Transverse colon (tissue), 4 donors: Measurements from ENCODE around the gene EHBP1. TPM values are rescaled to one million over a fixed set of nuclear protein-coding genes. Genes with fewer than 3 reads are reported as not detected.

ENCODE experiments used
- DNase-seq: peaks from one replicate; pipeline ENCODE4 v3.0.0-alpha.2; 2019
- H3K27ac ChIP-seq, 4 donors: fragments of 200-600 bp; sonication (generic); 2 replicates each; pipeline ENCODE4 v1.5.1; 2016 to 2018; ENCODE audit warnings: inconsistent platforms in 4 of 4
- H3K27me3 ChIP-seq: fragments of 200-600 bp; sonication (generic); 2 replicates; pipeline ENCODE4 v1.5.1; 2017; ENCODE audit warnings: inconsistent platforms
- H3K36me3 ChIP-seq, 4 donors: fragments of 200-600 bp; sonication (generic); 2 replicates each; pipeline ENCODE4 v1.5.1; 2017 to 2019; ENCODE audit warnings: inconsistent platforms in 4 of 4
- H3K4me1 ChIP-seq, 4 donors: fragments of 200-600 bp; sonication (generic); 2 replicates each; pipeline ENCODE4 v1.5.1; 2017 to 2020; ENCODE audit warnings: inconsistent platforms in 4 of 4
- H3K4me3 ChIP-seq, 4 donors: fragments of 200-600 bp; sonication (generic); 1 replicate in 1 of 4; 2 replicates in 3 of 4; pipeline versions ENCODE4 v1.5.1 to v1.6.1; 2017 to 2019; ENCODE audit warnings: inconsistent platforms in 4 of 4
- H3K9me3 ChIP-seq, 2 donors: fragments of 200-600 bp; sonication (generic); 2 replicates each; pipeline ENCODE4 v1.5.1; 2017 to 2019; ENCODE audit warnings: inconsistent platforms in 2 of 2
- CTCF ChIP-seq, 5 experiments: fragments of 200-600 bp in 3 of 5; fragments of 450-650 bp in 2 of 5; sonication (generic) in 3 of 5; IDR thresholded peaks; 1 replicate in 2 of 5; 2 replicates in 3 of 5; pipeline ENCODE4 v1.5.1; 2016 to 2017; ENCODE audit warnings: antibody characterized with exemption in 5 of 5, inconsistent platforms in 3 of 5, mild to moderate bottlenecking in 2 of 5, moderate library complexity in 1 of 5
- EP300 ChIP-seq: sonication (generic); formaldehyde crosslinking; IDR thresholded peaks from one replicate; pipeline ENCODE4 v1.6.1; 2017; ENCODE audit warnings: antibody characterized with exemption, low read depth
- POLR2A ChIP-seq: fragments of 450-650 bp; IDR thresholded peaks from one replicate; pipeline ENCODE4 v1.6.1; 2016; ENCODE audit warnings: antibody characterized with exemption, mild to moderate bottlenecking, moderate library complexity
- POLR2AphosphoS5 ChIP-seq, 3 donors: sonication (generic); formaldehyde crosslinking; IDR thresholded peaks; one replicate each; pipeline ENCODE4 v1.6.1; 2016; ENCODE audit warnings: antibody characterized with exemption in 3 of 3
- WGBS, 2 donors: methylation state at CpG; one replicate each; pipeline ENCODE4 v1.1.5; 2018; ENCODE audit warnings: low coverage in 1 of 2; 5-methylcytosine and 5-hydroxymethylcytosine counted together
- in situ Hi-C, 4 donors: fragments of 200-750 bp; cut with MboI; loops; one replicate each; pipeline versions ENCODE4 v1.15.0 to v1.15.1; 2017; ENCODE audit warnings: low sequenced_read_pairs in 3 of 4, low pct_ligation_motif_present in 1 of 4, low pct_unique_long_range_greater_than_20kb in 1 of 4
- intact Hi-C: fragments of 100-400 bp; cut with DNase I; formaldehyde crosslinking; loops from one replicate; pipeline ENCODE4 v1.15.1; 2023; ENCODE audit warnings: low total_unique reads
- total RNA-seq, 4 donors: library from RNA; depleted of rRNA; stranded (reverse); fragments of >200 nt; gene quantifications; one replicate each; pipeline ENCODE4 v1.1.0, GENCODE V29; 2016

The EHBP1 gene
- total RNA-seq, 4 donors from 2014 or later, result 41.1 to 69.4 (median 47.0) TPM

- Histone ChIP-seq H3K36me3 (no peaks in the 10 kb centered on the region), H3K4me3 (no peak overlapping the region), H3K27me3 (no peaks in the 10 kb centered on the region), H3K4me1 (peaks cover 0 to 16% (median 2%) of the 10 kb centered on the region in 4 donors), H3K9me3 (no peaks in the 10 kb centered on the region), H3K27ac (no peak overlapping the region)
- DNase-seq, result no peak
- in situ Hi-C loops, result no loop called here
- 86 to 90% methylated on average over 3 of the region's 3 CpGs for WGBS, 2 donors
- no peak for TF ChIP-seq POLR2A
- no peak for TF ChIP-seq POLR2AphosphoS5 (IDR thresholded peaks at IDR 0.05)
- TF ChIP-seq CTCF (IDR thresholded peaks at IDR 0.05), result no peak
- TF ChIP-seq EP300, result no peak
- intact Hi-C loops, result no loop called here
These were observed 117.0 kb downstream of the EHBP1 start for GRCh38 chr2:62822549-62822948.

DNA sequence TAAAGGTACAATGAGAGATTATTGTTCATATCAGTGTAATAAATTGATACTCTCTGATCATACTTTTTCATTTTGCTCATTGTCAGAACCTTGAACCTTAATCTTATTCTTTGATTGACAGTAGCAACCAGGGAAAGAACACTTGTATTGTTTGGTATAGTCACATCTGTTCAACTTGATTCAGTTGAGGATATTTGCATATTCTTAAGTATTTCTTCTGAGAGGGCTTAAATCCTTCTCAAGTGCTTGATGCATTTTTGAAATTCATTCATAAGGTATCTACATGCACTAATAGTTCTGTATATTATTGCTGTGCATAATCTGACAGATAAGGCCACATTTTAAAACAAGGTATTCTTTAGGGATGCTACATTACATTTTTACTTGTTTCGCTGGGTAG, 118.9 kb downstream of the EHBP1 start:
- TF ChIP-seq POLR2AphosphoS5 (IDR thresholded peaks at IDR 0.05) (no peak), CTCF (IDR thresholded peaks at IDR 0.05) (no peak), EP300 (no peak), POLR2A (no peak)
- no peak for DNase-seq
- H3K4me3 ChIP-seq, result no peak overlapping the region
- no peaks in the 10 kb centered on the region for H3K27me3 ChIP-seq
- peaks cover 0 to 16% (median 2%) of the 10 kb centered on the region in 4 donors for H3K4me1 ChIP-seq
- H3K27ac ChIP-seq, result no peak overlapping the region
- in situ Hi-C loops (no loop called here), intact Hi-C loops (no loop called here)
- H3K36me3 ChIP-seq, result peaks cover 0 to 4% (median 0%) of the 10 kb centered on the region in 4 donors
- WGBS, 2 donors, result 92 to 94% methylated on average over 1 of the region's 1 CpG
- no peaks in the 10 kb centered on the region for H3K9me3 ChIP-seq

DNA sequence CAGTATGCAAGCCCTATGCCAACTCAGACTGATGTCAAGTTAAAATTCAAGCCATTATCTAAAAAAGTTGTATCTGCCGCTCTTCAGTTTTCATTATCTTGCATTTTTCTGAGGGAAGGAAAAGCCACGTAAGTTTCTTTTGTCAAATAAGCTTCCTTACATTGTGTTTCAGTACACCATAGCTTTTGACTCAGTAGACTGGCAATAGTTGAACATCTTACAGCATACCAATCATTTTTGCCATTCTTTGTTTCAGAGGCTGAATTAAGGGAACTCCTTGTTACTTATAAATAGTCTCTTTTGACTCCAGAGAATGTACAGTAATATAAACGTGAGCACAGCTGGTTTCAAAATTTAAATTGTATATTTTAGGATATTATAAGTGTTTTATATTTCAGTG, 120.6 kb downstream of the EHBP1 start:
- Histone ChIP-seq H3K4me1 (peaks cover 0 to 16% (median 2%) of the 10 kb centered on the region in 4 donors), H3K27me3 (no peaks in the 10 kb centered on the region), H3K9me3 (no peaks in the 10 kb centered on the region), H3K4me3 (no peak overlapping the region), H3K36me3 (peaks cover 0 to 5% (median 2%) of the 10 kb centered on the region in 4 donors), H3K27ac (no peak overlapping the region)
- no peak for DNase-seq
- intact Hi-C loops, result no loop called here
- in situ Hi-C loops, result no loop called here
- no peak for TF ChIP-seq CTCF (IDR thresholded peaks at IDR 0.05)
- TF ChIP-seq POLR2A, result no peak
- no peak for TF ChIP-seq EP300
- TF ChIP-seq POLR2AphosphoS5 (IDR thresholded peaks at IDR 0.05), result no peak
- WGBS, 2 donors, result 72 to 74% methylated on average over 3 of the region's 3 CpGs

GRCh38 chr2:62826953-62827675, 121.6 kb downstream of the EHBP1 start:
- intact Hi-C loops, result no loop called here
- no peak for DNase-seq
- H3K36me3 ChIP-seq, result peaks cover 0 to 11% (median 2%) of the 10 kb centered on the region in 4 donors
- no peak overlapping the region for H3K4me3 ChIP-seq
- no peaks in the 10 kb centered on the region for H3K27me3 ChIP-seq
- WGBS, 2 donors, result 90 to 98% methylated on average over 4 of the region's 4 CpGs
- peaks cover 0 to 16% (median 2%) of the 10 kb centered on the region in 4 donors for H3K4me1 ChIP-seq
- H3K9me3 ChIP-seq, result no peaks in the 10 kb centered on the region
- TF ChIP-seq EP300, result no peak
- TF ChIP-seq POLR2AphosphoS5 (IDR thresholded peaks at IDR 0.05), result no peak
- no peak for TF ChIP-seq CTCF (IDR thresholded peaks at IDR 0.05)
- no peak for TF ChIP-seq POLR2A
- in situ Hi-C loops, result no loop called here
- H3K27ac ChIP-seq, result no peak overlapping the region
